ENCODE data around the gene ZNF443. TPM values are rescaled to one million over a fixed set of nuclear protein-coding genes. Genes with fewer than 3 reads are reported as not detected.

Gene ZNF443
- total RNA-seq (ENCODE audit: low replicate concordance), result 1.8 and 2.9 TPM in 2 replicates

DNA sequence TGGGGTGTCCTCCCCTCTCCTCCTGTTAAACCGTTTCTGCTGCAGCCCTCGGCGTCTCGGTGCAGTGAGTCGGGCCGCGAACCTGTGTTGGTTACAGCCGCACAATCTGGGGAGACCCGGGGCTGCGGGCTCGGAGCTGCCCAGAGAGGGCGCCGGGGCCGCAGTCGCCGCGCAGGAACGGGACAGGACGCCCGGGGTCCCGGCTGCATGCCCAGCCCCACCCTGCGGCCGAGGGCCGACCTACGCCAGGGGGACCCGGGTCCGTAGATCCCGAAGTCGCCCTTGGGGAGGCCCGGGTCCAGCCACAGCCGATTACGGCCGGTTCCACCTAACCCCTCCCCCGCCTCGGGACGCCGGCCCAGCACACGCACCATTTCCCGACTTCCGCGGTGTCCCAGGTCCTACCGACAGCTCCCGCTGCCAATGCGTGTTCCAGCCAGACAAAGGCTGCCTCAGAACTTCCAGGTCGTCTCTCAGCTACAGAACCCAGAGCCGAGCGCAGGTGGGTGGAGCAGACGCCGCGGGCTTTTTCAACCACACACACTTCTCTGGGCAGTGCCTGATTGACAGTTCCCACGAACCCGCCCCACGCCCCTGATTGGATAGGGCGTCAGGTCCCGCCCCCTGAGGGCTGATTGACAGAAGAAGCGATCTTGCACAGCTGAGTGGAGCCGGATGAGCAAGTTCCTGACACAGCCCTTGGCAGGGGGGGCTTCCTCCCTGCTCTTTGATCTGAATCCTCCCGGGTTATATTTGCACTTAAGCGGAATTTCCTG lies at the start of gene ZNF443:
Gene ZNF443 (minus strand): TSS at position 481 of the 776 bp plus-strand sequence. CDS start 107 bp downstream, at position 374.

DNA sequence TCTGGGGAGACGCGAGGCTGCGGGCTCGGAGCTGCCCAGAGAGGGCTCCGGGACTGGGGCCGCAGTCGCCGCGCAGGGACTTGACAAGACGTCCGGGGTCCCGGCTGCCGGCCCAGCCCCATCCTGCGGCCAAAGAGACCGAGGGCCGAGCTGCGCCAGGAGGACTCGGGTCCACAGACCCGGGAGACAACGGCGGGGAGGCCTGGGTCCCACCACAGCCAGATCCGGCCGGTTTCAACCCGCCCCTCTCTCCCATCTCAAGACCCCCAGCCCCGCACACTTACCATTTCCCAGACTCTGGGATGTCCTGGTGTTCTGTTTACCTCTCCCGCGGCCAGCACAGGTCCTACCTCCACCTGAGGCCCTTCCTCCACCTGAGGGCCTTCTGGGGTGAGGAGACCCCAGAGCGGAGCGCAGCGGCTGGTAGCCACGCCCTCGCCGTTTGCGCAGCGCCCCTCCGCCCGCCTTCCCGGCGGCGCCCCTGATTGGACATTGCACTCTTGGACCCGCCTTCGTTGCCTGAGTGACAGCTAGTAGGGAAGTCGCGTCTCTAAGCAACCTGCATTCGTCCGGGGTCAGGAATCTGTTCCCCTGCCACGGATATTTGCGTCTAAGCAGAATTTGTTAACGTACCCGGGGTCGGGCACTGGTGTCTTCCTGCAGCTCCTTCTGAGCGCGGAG lies 43.7 kb upstream of the ZNF443 start, which contains the start of gene ZNF709:
Gene ZNF709 (minus strand): TSS at position 446 of the 681 bp plus-strand sequence. CDS start 159 bp downstream, at position 287.

GRCh38 chr19:12400633-12401502 lies 40.0 kb downstream of the ZNF443 start, which contains the start of gene ZNF799:
Gene ZNF799 (minus strand): TSS chr19:12401271. CDS start chr19:12401070, 201 bp downstream.

Other genes starting within 250 kb of the ZNF443 start
- gene ZNF44, start 146.1 kb downstream of the ZNF443 start, total RNA-seq (ENCODE audit: low replicate concordance), result 7.6 and 9.2 TPM in 2 replicates
- gene ZNF563, start 107.4 kb downstream of the ZNF443 start, total RNA-seq (ENCODE audit: low replicate concordance), result 3.5 and 3.7 TPM in 2 replicates
- 4.0 and 4.8 TPM in 2 replicates for gene ZNF442, start 75.3 kb downstream of the ZNF443 start, total RNA-seq (ENCODE audit: low replicate concordance)
- 2.2 TPM in 2 replicates for gene ZNF799, start 39.8 kb downstream of the ZNF443 start, total RNA-seq (ENCODE audit: low replicate concordance)
- gene ZNF709, start 43.8 kb upstream of the ZNF443 start, total RNA-seq (ENCODE audit: low replicate concordance), result 2.8 and 3.2 TPM in 2 replicates
- 4.0 and 9.5 TPM in 2 replicates for gene ZNF564, start 110.5 kb upstream of the ZNF443 start, total RNA-seq (ENCODE audit: low replicate concordance)
- gene ZNF490, start 169.8 kb upstream of the ZNF443 start, total RNA-seq (ENCODE audit: low replicate concordance), result 6.4 and 6.8 TPM in 2 replicates
- gene ZNF791, start 169.9 kb upstream of the ZNF443 start, total RNA-seq (ENCODE audit: low replicate concordance), result 6.1 and 8.9 TPM in 2 replicates
- 29.1 and 32.4 TPM in 2 replicates for gene MAN2B1, start 225.7 kb upstream of the ZNF443 start, total RNA-seq (ENCODE audit: low replicate concordance)
- 11.0 and 13.0 TPM in 2 replicates for gene WDR83, start 225.8 kb upstream of the ZNF443 start, total RNA-seq (ENCODE audit: low replicate concordance)
- gene DHPS, start 240.9 kb upstream of the ZNF443 start, total RNA-seq (ENCODE audit: low replicate concordance), result 57.6 and 65.5 TPM in 2 replicates
- not detected in 2 replicates for gene GNG14, start 247.0 kb upstream of the ZNF443 start, total RNA-seq (ENCODE audit: low replicate concordance)